ENCODE results near the gene FRMD5. TPM values are rescaled to one million over a fixed set of nuclear protein-coding genes. Genes with fewer than 3 reads are reported as not detected.

The FRMD5 gene
- total RNA-seq, 4 donors from 2014 or later: 0.13 to 0.37 (median 0.24) TPM; not detected in 1

- TF ChIP-seq CTCF (IDR thresholded peaks at IDR 0.05): no peak
- no peak for ATAC-seq (ENCODE audit: low FRiP score)
Observed at GRCh38 chr15:44148580-44148979, 46.5 kb downstream of the FRMD5 start.

GRCh38 chr15:44147636-44148035, 47.4 kb downstream of the FRMD5 start:
- no peak for DNase-seq (ENCODE audit: low spot score)

More at GRCh38 chr15:44148580-44148979, 46.5 kb downstream of the FRMD5 start:
- DNase-seq (ENCODE audit: low spot score): no peak

GRCh38 chr15:44145495-44145894, 49.6 kb downstream of the FRMD5 start:
- ATAC-seq (ENCODE audit: low FRiP score) (no peak), DNase-seq (ENCODE audit: low spot score) (no peak)
- TF ChIP-seq CTCF (IDR thresholded peaks at IDR 0.05): no peak

More at GRCh38 chr15:44147636-44148035, 47.4 kb downstream of the FRMD5 start:
- ATAC-seq (ENCODE audit: low FRiP score): no peak
- TF ChIP-seq CTCF (IDR thresholded peaks at IDR 0.05): no peak

- TF ChIP-seq CTCF (IDR thresholded peaks at IDR 0.05): no peak
- DNase-seq (ENCODE audit: low spot score): no peak
- ATAC-seq (ENCODE audit: low FRiP score): no peak
Observed at GRCh38 chr15:44144992-44145391, 50.1 kb downstream of the FRMD5 start.

- ATAC-seq (ENCODE audit: low FRiP score) (no peak), DNase-seq (ENCODE audit: low spot score) (no peak)
- no peak for TF ChIP-seq CTCF (IDR thresholded peaks at IDR 0.05)
Observed at GRCh38 chr15:44144184-44144583, 50.9 kb downstream of the FRMD5 start.

- TF ChIP-seq CTCF (IDR thresholded peaks at IDR 0.05): no peak
- no peak for DNase-seq (ENCODE audit: low spot score)
- no peak for ATAC-seq (ENCODE audit: low FRiP score)
Observed at GRCh38 chr15:44137750-44138149, 57.3 kb downstream of the FRMD5 start.

- no peak for DNase-seq (ENCODE audit: low spot score)
- no peak for TF ChIP-seq CTCF (IDR thresholded peaks at IDR 0.05)
- ATAC-seq (ENCODE audit: low FRiP score): no peak
Observed at GRCh38 chr15:44136991-44137477, 58.0 kb downstream of the FRMD5 start.

Data from omental fat pad (tissue), 4 donors.